ENCODE data around the gene C1orf159.
"Not testable (repeated sequence)": the region's sequence is repeated elsewhere in the genome, so short reads cannot be mapped to it uniquely, and the experiment has no call there.

Gene C1orf159

DNA sequence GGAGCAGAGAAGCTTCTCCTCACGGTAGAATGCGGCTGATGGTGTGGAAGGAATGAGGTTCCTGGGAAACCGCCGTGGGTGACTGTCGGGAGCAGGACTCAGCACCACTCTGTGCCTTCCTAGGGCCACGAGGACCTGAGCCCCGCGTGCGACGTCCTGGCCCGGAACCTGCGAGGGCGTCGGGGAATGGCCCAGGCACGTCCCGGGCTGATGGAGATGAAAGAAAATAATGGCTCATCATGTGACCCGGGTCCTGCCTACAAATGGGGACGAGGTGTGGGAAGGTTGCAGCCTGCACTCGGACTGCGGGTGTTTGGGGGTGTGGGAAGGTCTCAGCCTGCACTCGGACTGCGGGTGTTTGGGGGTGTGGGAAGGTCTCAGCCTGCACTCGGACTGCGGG is 32.7 kb upstream of the C1orf159 start:
- no peak for DNase-seq

DNA sequence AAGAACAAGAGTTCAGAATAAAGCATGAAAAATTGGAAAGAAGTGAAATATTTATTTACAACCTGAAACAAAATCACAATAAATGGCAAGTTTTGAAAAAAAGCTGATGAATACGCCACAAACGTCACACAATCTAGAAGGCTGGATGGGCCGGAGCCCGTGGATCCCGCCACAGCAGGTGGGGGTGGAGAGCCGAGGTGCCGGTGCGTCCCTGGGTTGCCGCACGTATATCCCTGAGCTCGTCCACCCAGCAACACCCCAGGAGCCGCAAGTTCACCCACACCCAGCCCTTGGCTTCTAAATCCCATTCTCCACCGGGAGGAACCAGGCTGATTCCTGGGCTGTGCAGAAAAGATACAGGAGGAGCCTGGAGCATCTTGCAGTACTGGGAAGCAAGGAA is 32.2 kb upstream of the C1orf159 start:
- no peak for DNase-seq

DNA sequence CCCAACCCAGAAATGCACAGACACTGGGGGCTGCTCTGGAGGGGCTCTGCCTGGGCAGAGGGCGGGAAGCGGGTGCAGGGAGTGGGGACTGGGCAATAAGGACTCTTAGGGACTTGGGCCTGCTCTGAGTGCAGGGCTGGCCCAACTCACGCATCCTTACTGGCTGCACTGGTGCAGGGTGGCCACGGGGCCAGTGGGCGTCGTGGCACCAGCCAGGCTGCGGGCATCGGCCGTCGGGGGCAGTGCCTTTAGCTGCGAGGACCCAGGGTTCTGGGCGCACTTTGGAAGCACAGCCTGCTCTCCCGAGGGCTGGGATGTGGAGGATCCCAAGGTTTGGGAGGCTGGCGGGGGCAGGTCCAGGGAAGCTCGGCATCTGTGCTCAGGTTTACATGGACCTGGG is 30.7 kb upstream of the C1orf159 start:
- DNase-seq, result no peak

DNA sequence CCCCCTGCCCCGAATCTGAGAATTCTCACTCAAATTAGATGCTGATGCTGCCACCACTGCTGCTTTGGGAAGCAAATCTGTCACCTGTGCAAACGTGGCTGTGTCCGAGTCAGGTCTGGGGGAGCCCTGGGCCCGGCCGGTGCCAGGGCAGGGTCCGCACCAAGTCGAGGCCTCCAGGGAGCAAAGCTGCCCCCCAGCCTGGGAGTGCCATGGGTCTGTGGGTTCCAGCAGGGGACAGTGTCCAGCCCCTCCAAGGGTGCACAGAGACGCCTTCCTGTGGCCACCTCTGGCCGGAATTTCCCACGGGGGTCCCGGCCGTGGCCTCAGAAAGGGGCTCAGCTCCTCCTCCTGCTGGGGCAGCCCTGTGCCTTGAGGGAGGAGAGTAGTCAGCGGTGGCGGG is 30.1 kb upstream of the C1orf159 start:
- DNase-seq, result no peak

DNA sequence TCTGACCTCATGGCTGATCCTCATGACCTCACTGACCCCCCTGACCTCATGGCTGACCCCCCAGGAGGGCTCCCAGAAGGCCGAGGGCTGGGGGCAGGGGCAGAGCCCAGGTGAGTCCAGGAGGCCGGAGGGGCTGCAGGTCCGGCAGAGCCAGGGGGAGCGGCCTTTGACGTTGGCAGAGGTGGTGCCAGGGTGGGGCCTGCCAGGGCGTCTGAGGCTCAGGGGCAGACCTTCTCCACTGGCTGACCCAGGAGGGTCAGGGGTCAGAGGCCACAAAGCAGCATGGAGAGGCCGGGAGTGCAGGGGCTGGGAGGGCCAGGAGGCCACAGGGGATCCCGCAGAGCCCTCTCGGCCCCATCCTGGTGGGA is 29.6 kb upstream of the C1orf159 start:
- no peak for DNase-seq

DNA sequence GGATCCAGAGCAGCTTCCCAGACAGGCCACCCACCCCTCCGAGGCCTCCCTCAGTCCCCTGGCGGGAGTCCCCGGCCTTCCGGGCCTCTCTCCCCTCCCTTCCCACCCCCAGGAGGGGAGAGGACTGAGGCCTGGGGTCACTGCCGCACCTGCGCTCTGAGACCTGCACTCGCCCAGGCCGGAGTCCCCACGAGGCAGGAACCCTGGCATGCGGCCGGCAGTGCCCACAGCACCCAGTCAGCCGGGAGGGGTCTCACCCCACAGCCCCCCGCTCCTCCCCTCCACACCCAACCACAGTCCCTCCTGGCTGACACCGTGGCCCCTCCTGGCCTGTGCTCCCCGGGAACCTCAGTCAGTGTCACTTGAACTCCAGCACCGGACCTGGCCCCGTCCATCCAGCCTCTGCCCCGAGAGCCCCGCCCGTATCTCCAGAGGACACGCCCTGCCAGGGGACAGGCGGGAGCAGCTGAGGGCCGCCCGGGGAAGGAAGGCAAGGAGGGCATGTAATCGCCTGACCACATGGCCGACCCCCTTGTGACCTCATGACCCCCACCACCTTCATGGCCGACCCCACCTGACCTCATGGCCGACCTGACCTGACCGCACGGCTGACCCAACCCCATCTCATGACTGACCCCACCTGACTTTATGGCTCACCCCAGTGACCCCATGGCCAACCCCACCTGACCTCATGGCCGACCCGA is 29.1 kb upstream of the C1orf159 start:
- no peak for DNase-seq

DNA sequence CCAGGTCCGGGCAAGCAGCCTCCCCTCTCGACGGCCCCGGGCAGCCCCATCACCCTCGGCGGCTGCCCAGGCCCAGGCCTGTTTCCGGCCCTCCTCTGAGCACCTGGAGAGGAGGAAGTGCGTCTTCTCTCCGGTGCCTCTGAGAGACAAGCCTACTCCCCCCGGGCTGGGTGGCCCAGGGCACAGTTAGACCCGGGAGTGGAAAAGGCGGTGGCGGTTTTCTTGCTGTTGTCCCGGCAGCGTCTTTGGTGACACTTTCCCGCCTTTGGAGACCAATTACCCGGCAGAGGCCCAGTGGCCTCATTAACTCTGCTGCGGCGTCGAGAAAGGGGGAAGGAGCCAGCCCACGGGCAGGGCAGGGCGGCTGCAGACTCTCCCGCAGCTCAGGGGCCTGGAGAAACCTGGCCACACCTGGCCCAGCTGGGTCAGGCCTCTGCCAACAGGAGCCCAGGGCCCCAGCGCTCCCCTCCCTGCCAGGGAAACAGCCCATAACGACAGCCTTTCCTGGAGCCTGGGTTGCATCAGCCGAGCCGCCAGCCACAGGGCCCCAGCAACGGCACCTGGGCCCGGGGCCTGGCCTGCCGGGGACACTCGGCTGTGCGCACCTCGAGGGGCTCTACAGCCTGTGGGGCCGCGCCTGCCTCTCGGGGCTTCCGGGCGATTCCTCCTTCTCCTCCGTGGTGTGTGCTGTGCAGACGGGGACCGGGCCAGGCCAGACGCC is 28.4 kb upstream of the C1orf159 start:
- no peak for DNase-seq

DNA sequence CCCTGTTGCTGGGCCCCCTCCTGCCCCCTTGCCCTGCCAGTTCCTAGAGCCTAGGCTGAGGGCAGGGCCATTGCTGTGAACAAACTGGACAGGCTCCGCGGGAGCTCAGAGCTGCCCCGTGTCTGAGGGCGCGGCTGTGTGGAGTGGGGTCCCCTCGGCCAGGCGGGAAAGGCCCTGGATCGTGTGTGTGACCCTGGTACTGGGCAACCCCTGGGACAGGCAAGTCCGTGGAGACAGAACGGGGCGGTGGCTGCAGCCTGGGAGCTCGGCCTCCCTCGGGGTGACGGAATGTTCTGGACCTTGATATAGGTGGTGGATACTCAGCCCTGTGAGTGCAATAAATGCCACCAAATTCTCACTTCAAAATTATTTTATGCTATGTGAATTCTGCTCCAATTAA is 27.7 kb upstream of the C1orf159 start:
- DNase-seq, result no peak

DNA sequence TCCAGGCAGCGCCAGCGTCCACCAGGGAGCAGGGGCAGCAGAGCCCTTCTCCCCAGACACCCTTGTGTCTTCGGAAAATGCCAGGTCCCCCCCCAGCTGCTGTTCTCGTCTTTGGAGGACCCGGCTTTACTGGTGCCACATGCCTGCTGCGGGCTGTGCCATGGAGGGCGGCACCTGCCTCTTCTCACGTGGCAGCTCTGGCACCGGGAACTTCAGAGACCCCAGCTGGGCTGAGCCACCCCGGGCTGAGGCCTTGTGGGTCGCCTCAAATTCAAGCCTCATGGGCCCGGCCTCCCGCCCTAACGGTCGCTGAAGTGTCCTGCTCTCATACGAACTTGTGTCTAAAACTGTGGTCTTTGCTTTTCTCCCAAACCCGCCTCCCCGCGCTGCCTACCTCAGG is 27.0 kb upstream of the C1orf159 start:
- DNase-seq, result no peak

DNA sequence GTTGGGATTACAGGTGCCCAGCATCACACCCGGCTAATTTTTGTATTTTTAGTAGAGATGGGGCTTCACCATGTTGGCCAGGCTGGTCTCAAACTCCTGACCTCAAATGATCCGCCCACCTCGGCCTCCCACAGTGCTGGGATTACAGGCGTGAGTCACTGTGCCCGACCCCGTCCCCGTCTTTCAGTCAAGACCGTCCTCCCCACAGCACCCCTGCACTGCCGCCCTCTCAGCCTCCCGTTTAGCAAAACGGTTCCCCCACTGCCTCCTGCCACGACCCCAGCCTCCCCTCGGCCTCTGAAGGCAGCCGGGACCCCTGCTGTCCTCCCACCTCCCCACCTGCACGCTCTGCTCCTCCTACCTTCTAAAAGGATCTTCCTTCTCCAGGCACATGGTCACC is 26.5 kb upstream of the C1orf159 start:
- not testable (repeated sequence) for DNase-seq

DNA sequence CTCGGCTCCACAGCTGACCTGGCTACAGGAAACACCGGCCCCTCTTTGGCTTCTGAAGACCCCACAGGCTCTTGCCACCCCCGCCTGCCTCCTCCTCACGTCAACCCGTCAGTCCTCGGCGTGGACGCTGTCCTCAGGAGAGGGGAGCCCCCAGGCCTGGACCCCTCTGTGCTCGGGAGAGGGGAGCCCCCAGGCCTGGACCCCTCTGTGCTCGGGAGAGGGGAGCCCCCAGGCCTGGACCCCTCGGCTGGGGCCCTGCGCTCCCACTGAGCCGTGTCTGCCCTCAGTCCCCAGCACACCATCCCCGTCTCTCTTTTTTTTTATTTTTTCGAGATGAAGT is 26.0 kb upstream of the C1orf159 start:
- no peak for DNase-seq

DNA sequence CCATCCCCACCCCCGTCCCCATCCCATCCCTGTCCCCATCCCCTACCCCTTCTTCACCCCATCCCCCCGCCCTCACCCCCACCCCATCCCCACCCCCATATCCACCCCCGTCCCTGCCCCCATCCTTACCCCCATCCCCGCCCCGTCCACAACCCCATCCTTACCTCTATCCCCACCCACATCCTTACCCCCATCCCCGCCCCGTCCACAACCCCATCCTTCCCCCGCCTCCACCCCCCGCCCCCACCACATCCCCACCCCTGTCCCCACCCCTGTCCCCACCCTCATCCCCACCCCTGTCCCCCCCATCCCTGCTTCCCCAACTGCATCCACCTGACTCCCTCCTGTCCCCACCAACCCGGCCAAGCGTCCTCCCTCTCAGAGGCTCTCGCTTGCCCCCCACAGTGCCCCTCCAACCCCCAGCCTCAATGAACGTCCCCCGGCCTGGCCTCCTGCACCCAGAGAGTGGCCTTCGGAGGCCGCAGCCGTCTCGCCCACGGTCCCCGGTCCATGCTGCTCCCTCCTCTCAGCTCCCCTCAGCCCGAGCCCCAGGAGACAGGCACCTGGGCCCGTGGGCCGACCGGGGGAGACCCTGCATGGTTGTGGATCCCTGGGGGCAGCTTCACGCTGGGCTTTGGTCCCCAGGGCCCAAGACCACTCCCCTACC is 25.5 kb upstream of the C1orf159 start:
- no peak for DNase-seq

DNA sequence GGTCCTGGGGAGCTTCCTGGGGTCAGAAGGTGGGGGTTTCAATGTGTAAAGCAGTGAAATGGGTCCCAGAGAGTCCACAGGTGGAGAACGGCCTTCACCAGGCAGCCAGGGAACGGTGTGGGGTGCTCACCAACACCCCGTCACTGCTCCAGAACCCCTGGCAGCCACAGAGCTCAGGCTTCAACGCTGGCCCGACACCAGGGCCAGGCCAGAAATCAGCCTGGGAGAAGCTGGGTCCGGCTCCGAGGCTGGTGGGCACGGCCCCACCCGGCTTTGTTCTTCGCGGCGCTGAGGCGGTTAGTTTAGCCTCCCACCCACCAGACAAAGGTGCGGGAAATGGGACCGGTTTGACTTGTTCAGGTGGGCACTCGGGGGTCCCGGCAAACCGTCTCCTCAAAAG is 24.8 kb upstream of the C1orf159 start:
- DNase-seq, result no peak

DNA sequence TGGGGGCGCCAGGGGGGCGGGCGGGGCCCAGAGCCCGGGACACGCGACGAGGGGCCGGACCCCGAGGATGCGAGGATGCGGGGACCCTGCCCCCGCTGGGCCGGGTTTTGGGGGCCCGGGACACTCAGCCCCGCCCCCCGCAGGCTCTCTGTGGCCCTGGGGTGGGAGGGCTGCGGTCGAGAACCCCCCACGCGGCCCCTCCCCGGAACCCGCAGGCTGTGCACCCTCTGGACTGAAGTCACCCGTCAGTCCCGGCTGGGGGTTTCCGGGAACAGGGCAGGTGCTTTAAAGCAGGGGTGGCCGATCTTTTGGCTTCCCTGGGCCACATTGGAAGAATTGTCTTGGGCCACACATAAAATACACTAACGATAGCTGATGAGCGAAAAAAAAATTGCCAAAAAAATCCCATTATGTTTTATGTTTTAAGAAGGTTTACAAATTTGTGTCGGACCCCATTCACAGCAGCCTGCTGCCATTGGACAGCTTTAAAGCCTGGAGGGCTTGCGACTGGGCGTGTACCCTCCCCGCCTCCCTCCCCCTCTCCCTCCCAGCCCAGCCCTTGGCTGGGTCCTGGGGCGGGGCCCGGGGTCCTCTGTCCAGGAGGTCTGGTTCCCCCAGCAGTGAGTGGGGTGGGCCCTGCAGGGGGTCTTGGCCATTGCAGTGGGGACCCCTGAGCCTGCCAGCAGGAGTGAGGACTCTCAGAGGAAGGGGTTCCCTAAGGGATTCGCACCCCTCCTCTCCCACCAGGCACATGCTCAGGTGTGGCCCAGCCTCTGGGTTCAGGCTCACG is 21.6 kb upstream of the C1orf159 start:
- no peak for DNase-seq

DNA sequence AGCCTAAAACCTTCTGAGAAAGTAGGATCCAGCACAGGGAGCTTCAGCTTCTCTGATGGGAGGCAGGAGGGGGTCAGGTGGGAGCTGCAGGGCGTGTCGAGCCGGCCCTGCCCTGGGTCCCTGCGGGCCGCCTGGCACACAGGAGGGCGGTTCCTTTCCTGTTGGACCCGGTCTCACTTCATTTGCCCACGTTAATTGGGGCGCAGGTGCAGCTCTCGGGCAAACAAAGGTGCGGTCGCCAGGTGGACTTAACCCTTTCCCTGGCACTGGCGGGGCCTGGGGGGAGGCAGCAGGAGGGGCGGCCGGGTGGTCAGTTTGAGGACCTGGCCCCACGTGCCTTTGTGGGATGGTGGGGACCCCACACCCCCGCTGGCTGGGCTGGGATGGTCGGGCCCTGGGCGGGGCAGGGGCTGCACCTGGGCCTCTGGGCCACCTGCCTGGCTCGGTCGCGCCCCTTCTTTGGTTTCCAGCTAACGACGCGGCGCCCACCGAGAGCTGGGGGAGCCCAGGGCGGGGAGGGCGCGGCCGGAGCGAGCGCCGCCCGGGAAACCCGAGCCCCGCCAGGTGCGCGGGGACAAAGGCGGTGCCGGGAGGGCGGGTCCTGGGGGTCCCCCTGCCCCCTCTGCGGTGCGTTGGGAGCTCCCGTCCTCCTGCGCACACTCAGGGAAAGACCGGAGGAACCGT is 20.8 kb upstream of the C1orf159 start:
- DNase-seq, result no peak

DNA sequence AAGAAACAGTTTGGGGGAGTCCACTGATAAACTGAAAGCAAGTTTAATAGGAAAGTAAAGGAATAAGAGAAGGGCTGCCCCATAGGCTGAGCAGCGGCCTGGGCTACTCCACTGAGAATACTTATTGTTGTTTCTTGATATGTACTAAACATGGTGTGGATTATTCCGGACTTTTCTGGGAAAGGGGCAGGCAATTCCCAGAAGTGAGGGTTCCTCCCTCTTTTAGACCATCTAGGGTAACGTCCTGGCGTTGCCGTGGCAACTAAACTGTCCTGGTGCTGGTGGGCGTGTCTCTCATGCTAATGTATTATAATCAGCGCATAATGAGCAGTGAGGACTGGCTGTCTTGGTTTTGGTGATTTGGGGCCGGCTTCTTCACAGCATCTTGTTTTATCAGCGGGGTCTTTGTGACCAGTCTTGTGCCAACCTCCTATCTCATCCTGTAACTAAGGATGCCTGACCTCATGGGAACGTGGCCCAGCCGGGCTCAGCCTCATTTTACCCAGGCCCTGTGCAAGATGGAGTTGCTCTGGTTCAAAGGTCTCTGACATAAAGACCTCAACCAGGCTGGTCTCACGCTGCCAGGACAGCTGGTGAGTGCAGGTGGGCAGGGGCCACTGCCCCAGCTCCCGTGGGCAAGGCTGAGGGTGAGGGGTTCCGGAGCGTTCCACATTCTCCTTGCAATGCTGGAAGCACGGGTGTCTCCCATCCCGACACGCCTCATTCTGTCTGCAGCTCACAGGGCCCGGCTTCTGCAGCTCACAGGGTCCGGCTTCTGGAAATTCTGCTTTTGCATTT is 19.6 kb upstream of the C1orf159 start:
- DNase-seq, result no peak

DNA sequence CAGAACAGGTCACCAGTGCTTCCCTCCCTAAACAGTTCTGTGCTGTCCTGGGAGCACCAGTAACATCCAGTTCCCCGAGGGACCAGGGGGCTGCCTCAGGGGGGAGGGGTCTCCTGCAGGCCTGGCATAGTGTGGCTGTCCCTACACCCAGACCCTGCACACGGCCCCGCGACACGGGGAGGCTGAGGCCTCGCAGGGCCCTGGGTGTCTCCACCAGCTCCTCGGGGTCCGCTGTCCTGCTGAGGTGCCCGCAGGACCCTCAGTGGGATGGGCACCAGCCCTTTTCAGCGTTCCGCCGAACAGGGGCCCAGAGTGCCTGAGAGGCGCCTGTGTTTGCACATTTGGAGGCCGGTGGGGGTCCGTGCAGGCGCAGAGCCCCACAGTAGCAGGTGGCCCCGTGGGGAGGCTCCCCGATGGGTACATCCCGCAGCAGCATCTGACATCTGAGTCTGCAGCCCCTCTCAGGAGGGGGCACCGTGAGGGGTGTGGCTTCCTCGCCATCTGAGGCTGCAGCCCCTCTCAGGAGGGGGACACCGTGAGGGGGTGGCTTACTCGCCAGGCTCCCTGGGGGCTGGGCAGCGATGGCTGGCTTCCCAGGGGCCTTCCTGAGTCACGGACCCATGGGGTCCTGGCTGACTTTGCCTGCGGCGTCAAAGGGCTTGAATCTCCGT is 18.5 kb upstream of the C1orf159 start:
- no peak for DNase-seq

DNA sequence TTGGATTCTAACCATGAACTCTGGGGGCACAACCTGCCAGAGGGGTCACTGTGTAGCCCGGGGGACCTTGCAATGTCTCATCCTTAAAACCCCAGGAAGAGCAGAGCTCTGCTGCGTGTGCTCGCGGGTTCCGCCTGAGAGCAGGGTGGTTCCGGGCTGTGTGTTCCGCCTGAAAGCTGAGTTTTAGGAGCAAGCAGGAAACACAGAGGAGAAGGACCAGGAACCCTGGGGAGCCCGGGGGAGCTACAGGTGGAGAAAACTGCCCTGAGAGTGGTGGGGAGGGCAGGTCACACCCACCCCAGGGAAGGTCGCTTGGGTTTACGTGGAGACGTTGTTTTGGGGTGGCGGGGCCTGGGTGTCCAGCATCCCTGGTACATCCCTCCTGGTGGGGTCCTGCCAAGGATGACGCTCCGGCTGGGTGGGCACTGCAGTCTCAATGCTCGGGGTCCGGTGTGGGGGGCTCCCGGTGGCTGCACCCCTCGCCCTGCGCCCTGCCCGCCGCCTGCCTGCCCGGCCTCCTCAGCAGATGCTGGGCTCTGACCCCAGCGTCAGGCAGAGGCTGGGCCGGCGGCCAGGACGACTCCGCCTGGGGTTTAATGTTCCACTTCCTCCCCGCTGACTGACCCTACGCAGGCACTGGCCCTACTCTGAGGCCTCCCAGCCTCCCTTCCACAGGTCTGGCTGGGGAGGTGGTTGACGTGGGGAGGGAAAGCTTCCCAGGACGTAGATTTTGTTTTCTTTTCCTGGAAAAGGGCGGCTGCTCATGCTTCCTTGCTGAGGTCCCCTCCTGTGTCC is 17.3 kb upstream of the C1orf159 start:
- no peak for DNase-seq

DNA sequence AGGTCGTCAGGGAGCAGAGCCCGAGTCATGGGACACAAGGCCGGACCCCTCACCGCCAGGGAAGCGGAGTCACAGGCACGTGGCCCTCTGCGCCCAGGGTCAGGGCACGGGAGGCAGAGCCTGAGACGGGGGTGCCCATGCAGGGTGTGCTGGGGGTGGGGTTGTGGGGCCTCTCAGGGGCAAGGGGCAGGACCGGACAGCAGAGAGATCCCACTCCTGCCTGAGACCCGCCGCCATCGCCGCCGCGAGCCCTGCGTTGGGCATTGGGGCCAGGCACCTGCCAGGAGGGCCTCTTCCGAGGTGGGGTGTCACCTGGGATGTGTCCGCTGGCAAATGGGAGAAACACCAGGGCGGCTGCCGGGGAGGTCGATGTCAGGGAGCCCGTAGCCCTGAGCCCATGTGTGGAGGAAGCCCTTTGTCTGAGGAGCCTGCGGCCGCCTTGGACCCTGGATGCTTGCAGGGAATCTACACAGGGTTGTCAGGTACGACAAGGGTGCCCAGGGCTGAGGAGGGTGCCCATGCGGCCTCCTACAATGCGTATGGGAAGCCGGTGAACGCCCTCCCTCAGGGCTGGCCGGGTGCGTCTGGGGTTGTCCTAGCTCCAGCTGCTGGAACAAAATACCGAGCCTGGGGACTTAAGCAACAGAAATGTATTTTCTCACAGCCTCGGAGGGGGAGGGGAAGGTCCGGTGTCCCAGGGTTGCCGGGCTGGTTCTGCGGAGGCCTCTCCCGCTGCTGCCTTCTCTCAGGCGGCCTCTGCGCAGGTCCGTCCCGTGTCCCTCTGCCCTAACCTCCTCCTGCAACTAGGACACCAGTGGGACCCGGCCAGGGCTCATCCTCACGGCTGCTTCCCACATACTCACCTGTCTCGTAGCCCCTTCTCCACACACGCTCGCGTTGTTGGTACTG is 16.4 kb upstream of the C1orf159 start:
- no peak for DNase-seq

Measured in cortex of kidney (tissue), 1 donor.